DMS153 (cell line): ENCODE results near the gene DAPK2.

Experiments used
- DNase-seq: peaks from one replicate; lab custom pipeline; 2025; lab: John Stamatoyannopoulos, UW

DAPK2 gene

GRCh38 chr15:63861946-63862517 lies 184.3 kb downstream of the DAPK2 start:
- DNase-seq, result no peak

GRCh38 chr15:63860555-63860954 lies 185.7 kb downstream of the DAPK2 start:
- no peak for DNase-seq

DNA sequence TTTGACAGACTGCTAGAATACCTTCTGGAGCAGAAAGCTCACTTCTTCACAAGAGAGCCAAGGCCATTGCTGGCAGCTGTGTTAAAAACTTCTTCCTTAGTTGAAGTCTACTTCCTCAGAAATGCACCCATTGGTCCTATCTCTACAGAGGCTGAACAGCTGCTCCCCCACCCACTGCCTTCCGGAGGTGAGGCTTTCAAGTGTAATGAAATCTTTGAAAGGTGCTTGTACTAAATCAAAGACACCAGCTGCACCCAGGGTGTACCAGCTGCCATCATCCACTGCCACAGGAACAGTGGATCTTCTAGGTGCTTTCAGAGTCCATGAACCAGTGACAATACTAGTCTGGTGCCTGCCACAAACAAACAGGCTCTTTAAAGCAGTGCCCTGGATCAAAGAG lies 186.1 kb downstream of the DAPK2 start:
- no peak for DNase-seq

DNA sequence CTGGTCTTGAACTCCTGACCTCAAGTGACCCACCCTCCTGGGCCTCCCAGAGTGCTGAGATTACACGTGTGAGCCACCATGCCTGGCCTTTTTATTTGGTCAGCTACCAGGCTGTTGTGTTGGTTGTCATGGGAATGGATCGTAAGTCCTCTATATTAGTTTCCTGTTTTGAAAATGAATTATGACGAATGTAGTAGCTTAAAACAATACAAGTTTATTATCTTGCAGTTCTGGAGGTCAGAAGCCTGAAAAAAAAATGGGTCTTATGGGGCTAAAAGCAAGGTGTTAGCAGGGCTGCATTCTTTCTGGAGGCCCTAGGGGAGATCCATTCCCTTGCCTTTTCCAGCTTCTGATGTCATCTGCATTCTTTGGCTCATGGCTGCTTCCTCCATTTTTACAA lies 187.4 kb downstream of the DAPK2 start:
- no peak for DNase-seq

DNA sequence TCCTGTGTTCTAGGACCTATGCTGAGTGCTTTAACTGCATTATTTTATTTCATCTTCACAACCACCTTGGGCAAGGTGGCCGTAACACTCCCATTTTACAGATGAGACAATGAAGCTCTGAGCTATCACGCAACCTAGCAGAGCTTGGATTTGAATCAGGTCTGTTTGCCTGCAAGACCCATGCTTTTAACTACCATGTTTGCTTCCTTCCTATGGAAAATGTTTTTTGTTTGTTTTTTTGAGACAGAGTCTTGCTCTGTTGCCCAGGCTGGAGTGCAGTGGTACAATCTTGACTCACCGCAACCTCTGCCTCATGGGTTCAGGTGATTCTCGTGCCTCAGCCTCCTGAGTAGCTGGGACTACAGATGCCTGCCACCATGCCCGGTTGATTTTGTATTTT lies 187.8 kb downstream of the DAPK2 start:
- DNase-seq, result no peak

DNA sequence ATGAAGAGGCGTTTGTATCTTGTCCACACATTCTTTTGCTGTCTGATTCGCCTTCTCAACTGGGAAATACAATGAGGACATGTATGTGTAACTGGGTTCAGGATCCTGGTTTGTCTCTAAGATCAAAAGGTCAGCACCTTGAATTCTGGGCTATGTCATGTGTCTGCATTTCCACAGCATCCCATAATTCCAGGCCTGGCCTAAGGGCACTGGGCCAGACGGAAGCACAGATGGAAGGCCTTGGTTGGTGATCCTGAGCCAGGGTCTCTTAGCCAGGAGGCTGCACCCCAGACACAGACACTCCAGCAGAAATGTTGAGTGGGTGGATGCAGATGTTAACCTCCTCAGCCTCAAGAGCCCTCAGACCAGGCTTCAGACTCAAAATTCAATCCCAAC lies 188.8 kb downstream of the DAPK2 start:
- no peak for DNase-seq
